SK-N-SH treated with all-trans-retinoic acid at 6 μM for 48 hours (cell line): ENCODE data around the gene VPS9D1.
"Not testable (repeated sequence)": the region's sequence is repeated elsewhere in the genome, so short reads cannot be mapped to it uniquely, and the experiment has no call there.

Experiments used
- ARNTL ChIP-seq: fragments of 450-650 bp; formaldehyde crosslinking; IDR thresholded peaks from 2 replicates; pipeline ENCODE4 v1.5.0; 2020; ENCODE audit warnings: low read depth, mild to moderate bottlenecking, moderate library complexity, borderline replicate concordance
- PATZ1 ChIP-seq: fragments of 250-450 bp; sonication (Bioruptor Pico); IDR thresholded peaks from 2 replicates; pipeline ENCODE4 v1.8.0; 2020; ENCODE audit warnings: mild to moderate bottlenecking, moderate library complexity, borderline replicate concordance
- RARB ChIP-seq: fragments of 250-450 bp; sonication (Bioruptor Pico); IDR thresholded peaks from 2 replicates; pipeline ENCODE4 v1.8.0; 2021; ENCODE audit warnings: mild to moderate bottlenecking, moderate library complexity
- ZC3H10 ChIP-seq: fragments of 250-450 bp; sonication (Bioruptor Pico); IDR thresholded peaks from 2 replicates; pipeline ENCODE4 v1.5.1; 2021; ENCODE audit warnings: mild to moderate bottlenecking, moderate library complexity
- ZFP3 ChIP-seq: fragments of 250-450 bp; sonication (Bioruptor Pico); IDR thresholded peaks from 2 replicates; pipeline ENCODE4 v1.5.0; 2020; ENCODE audit warnings: mild to moderate bottlenecking, moderate library complexity

GRCh38 chr16:89694784-89695085 is 26.0 kb downstream of the VPS9D1 start:
- not testable (repeated sequence) for TF ChIP-seq RARB; ZC3H10 (CRISPR knock-in tag); ZFP3; PATZ1 (CRISPR knock-in tag); ARNTL
